ENCODE measurements around the gene ADGRF1.
A peak's percentile ranks its signal among the peaks of the same experiment; 100 is the strongest.

ADGRF1 gene

GRCh38 chr6:47031656-47032055, 10.5 kb downstream of the ADGRF1 start:
- Mint-ChIP-seq H3K27me3 (ENCODE audit: low read depth, poor library complexity) (peaks cover 8% of the 10 kb centered on the region), H3K4me1 (peaks cover 31% of the 10 kb centered on the region), H3K36me3 (ENCODE audit: low read depth) (no peaks in the 10 kb centered on the region), H3K27ac (no peak overlapping the region), H3K4me3 (no peak overlapping the region), H3K9me3 (no peaks in the 10 kb centered on the region)
- no peak for DNase-seq
- no peak for TF ChIP-seq CTCF (IDR thresholded peaks at IDR 0.05)

DNA sequence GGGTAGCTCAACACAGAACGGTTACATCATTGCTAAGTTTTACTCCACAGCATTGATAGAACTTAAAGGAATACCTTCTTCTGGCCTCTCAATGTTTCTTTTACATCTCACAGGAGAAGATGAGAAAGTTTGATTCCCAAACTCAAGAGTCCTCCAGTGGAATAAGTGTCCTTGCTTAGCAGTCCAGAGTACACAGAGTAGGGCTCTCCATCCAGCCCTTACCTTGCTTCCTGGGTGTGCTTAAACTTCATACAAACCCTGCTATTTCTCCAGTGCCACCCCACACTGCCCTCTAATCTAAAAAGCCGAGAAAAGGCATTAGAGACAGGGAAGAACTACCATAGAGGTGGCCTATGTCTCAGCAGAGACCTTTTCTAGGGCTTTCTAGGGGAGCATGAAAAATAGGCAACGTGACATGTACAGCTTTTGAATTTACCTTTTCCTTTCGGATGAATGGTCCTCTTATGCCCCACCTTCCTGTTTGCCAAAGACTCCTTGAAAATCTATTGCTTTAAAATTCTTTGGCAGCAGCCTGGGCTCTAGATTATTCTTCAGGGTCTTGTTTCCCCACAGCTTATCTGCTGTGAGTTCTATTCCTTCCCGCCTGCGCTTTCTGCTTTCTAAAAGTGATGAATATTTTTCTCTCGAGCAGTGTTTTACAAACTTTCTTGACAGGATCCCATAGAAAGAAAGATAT, 12.1 kb downstream of the ADGRF1 start:
- TF ChIP-seq CTCF (IDR thresholded peaks at IDR 0.05) = no peak
- Mint-ChIP-seq H3K36me3 (ENCODE audit: low read depth) (no peaks in the 10 kb centered on the region), H3K4me3 (no peak overlapping the region), H3K9me3 (no peaks in the 10 kb centered on the region), H3K4me1 (peaks cover 25% of the 10 kb centered on the region), H3K27ac (peak overlapping the region; percentile 69), H3K27me3 (ENCODE audit: low read depth, poor library complexity) (peaks cover 3% of the 10 kb centered on the region)
- DNase-seq = no peak

- Mint-ChIP-seq H3K4me1 (peaks cover 16% of the 10 kb centered on the region), H3K4me3 (no peak overlapping the region), H3K27ac (peak overlapping the region; percentile 49), H3K36me3 (ENCODE audit: low read depth) (no peaks in the 10 kb centered on the region), H3K27me3 (ENCODE audit: low read depth, poor library complexity) (peaks cover 3% of the 10 kb centered on the region), H3K9me3 (no peaks in the 10 kb centered on the region)
- no peak for TF ChIP-seq CTCF (IDR thresholded peaks at IDR 0.05)
- DNase-seq = no peak
Measured at GRCh38 chr6:47028835-47029360, 13.2 kb downstream of the ADGRF1 start.

- peaks cover 5% of the 10 kb centered on the region for H3K4me1 Mint-ChIP-seq
Measured at GRCh38 chr6:47027315-47027714, 14.8 kb downstream of the ADGRF1 start.

DNA sequence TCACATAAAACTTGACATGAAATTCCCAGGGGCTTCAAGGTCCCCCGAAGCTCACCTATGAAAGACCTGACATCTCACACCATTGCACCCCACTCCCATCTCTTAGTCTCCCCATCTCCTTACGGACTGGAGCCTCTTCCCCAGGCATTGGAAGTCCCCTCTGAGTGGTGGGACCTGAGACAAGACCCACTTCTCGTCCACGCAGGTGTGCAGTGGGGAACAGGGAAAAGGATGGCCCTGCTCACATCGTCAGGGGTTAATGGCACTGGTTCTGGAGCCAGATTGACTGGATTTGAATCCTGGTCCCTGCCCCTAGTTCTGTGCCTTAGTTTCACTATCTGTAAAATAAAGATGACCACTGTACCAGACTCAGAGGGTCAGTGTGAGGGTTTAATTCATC, 15.5 kb downstream of the ADGRF1 start:
- TF ChIP-seq CTCF (IDR thresholded peaks at IDR 0.05) = no peak
- Mint-ChIP-seq H3K36me3 (ENCODE audit: low read depth) (no peaks in the 10 kb centered on the region), H3K27ac (no peak overlapping the region), H3K4me1 (peaks cover 5% of the 10 kb centered on the region), H3K4me3 (no peak overlapping the region), H3K27me3 (ENCODE audit: low read depth, poor library complexity) (peaks cover 2% of the 10 kb centered on the region), H3K9me3 (no peaks in the 10 kb centered on the region)
- no peak for DNase-seq

More at GRCh38 chr6:47027315-47027714, 14.8 kb downstream of the ADGRF1 start:
- peaks cover 2% of the 10 kb centered on the region for H3K27me3 Mint-ChIP-seq (ENCODE audit: low read depth, poor library complexity)
- no peaks in the 10 kb centered on the region for H3K36me3 Mint-ChIP-seq (ENCODE audit: low read depth)
- no peaks in the 10 kb centered on the region for H3K9me3 Mint-ChIP-seq
- H3K4me3 Mint-ChIP-seq = no peak overlapping the region
- no peak for TF ChIP-seq CTCF (IDR thresholded peaks at IDR 0.05)
- no peak for DNase-seq
- H3K27ac Mint-ChIP-seq = no peak overlapping the region

DNA sequence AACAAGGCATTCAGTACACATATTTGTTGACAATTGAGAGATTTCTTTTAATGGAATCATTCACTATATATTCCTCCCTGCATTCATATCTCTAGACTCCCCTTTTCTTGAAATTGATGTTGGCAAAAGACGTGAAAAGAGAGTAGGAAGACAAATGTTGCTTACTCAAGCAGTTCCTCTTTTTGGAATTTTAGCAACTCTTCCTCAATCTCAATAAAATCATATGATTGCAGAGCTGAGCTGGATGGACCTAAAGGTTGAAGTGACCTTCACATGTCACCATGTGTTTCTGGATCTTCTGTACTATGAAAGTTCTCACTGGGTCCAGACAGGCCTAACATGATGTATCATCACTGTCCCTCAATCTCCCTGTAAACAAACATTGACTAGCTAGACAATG, 18.6 kb downstream of the ADGRF1 start:
- Mint-ChIP-seq H3K4me3 (no peak overlapping the region), H3K36me3 (ENCODE audit: low read depth) (no peaks in the 10 kb centered on the region), H3K4me1 (no peaks in the 10 kb centered on the region), H3K27me3 (ENCODE audit: low read depth, poor library complexity) (peaks cover 2% of the 10 kb centered on the region), H3K9me3 (no peaks in the 10 kb centered on the region), H3K27ac (no peak overlapping the region)
- DNase-seq = no peak
- no peak for TF ChIP-seq CTCF (IDR thresholded peaks at IDR 0.05)

All from nephron progenitor cell (in vitro differentiated cells).